NT2/D1 (cell line): ENCODE results near the gene XCR1.

Source experiments
- SUZ12 ChIP-seq: IDR thresholded peaks from 2 replicates; pipeline ENCODE4 v1.6.1; 2011; ENCODE audit not compliant: insufficient read length, insufficient read depth; ENCODE audit errors: extremely low read depth
- ZNF274 ChIP-seq: IDR thresholded peaks from 2 replicates; pipeline ENCODE4 v1.6.1; 2011; ENCODE audit warnings: mild to moderate bottlenecking, low read depth, low read length

- TF ChIP-seq ZNF274 (no peak), SUZ12 (no peak)
These were observed 2.8 kb upstream of the XCR1 start for GRCh38 chr3:46029953-46030543.
